Keratinocyte (primary cell): ENCODE results near the gene COL3A1.

Experiments used
- EZH2 ChIP-seq: IDR thresholded peaks from one replicate; pipeline ENCODE4 v1.6.1; 2012; ENCODE audit warnings: inconsistent platforms, mild to moderate bottlenecking, low read length, moderate library complexity
- TF ChIP-seq, protein P1 (sequence below), 3 experiments: IDR thresholded peaks in 1 of 3; conservative IDR thresholded peaks in 1 of 3; optimal IDR thresholded peaks in 1 of 3; 2 replicates in 2 of 3; 3 replicates in 1 of 3; pipeline versions ENCODE3 to v1.5.1; 2011; ENCODE audit warnings: low read length in 3 of 3, mild to moderate bottlenecking in 3 of 3, moderate library complexity in 2 of 3, control low read depth in 1 of 3, inconsistent platforms in 1 of 3; ENCODE audit not compliant: insufficient read depth in 2 of 3; ENCODE audit errors: extremely low read depth in 1 of 3

DNA sequence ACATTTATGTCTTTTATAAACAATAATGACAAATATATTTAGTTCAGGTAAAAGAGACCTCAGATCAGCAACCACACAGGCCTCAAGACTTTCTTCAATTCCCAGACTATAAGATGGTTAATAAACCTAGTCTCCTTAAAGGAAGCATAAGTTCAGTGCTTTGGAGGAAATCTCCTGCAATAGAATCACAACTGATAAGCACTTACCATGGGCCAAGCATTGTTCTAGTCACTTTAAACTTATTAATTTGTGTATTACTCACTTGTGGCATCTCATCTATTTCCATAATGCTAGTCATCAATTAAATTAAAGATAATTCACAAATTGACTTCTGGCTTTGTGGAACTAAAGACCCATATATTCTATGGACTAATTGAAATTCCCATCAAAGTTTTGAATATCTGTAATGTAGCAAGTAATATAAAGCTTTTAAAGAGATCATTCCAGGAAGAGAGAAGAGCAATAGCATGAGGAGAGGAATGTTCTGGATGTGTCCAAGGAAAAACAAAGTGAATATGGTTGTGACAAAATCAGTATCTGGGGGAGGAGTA, 42.2 kb downstream of the COL3A1 start:
- TF ChIP-seq, protein P1, sequence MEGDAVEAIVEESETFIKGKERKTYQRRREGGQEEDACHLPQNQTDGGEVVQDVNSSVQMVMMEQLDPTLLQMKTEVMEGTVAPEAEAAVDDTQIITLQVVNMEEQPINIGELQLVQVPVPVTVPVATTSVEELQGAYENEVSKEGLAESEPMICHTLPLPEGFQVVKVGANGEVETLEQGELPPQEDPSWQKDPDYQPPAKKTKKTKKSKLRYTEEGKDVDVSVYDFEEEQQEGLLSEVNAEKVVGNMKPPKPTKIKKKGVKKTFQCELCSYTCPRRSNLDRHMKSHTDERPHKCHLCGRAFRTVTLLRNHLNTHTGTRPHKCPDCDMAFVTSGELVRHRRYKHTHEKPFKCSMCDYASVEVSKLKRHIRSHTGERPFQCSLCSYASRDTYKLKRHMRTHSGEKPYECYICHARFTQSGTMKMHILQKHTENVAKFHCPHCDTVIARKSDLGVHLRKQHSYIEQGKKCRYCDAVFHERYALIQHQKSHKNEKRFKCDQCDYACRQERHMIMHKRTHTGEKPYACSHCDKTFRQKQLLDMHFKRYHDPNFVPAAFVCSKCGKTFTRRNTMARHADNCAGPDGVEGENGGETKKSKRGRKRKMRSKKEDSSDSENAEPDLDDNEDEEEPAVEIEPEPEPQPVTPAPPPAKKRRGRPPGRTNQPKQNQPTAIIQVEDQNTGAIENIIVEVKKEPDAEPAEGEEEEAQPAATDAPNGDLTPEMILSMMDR (optimal IDR thresholded peaks at IDR 0.05 in 1 of 3, IDR thresholded peaks at IDR 0.05 in 1 of 3, conservative IDR thresholded peaks at IDR 0.05 in 1 of 3; ENCODE audit: extremely low read depth in 1 of 3, insufficient read depth in 2 of 3, low read length in 3 of 3): no peak
- no peak for TF ChIP-seq EZH2
